H1 (cell line): ENCODE measurements around the gene PRKAR2A. TPM values are rescaled to one million over a fixed set of nuclear protein-coding genes. Genes with fewer than 3 reads are reported as not detected.

Experiments
- ATF3 ChIP-seq: IDR thresholded peaks from 2 replicates; pipeline ENCODE4 v1.6.1; 2011; ENCODE audit warnings: low read depth, mild to moderate bottlenecking, low read length; ENCODE audit not compliant: insufficient read depth
- BCL11A ChIP-seq, 2 experiments: IDR thresholded peaks; one replicate each; pipeline ENCODE4 v1.6.1; 2011; ENCODE audit warnings: low read depth in 2 of 2, low read length in 2 of 2, mild to moderate bottlenecking in 2 of 2
- BRCA1 ChIP-seq: IDR thresholded peaks from 2 replicates; pipeline ENCODE4 v1.6.1; 2012; ENCODE audit warnings: low read depth, low read length, improper control_type of control experiment
- CBX5 ChIP-seq: fragments of 300-800, 300-1000 bp; sonication (generic); IDR thresholded peaks from 2 replicates; pipeline ENCODE4 v1.7.1; 2016; ENCODE audit warnings: antibody characterized with exemption, low read length, low read depth
- CEBPB ChIP-seq: IDR thresholded peaks from 2 replicates; pipeline ENCODE4 v1.6.1; 2012; ENCODE audit warnings: low read depth, low read length
- CHD1 ChIP-seq: IDR thresholded peaks from 2 replicates; pipeline ENCODE4 v1.6.1; 2012; ENCODE audit warnings: low read depth, low read length, improper control_type of control experiment
- CHD2 ChIP-seq: IDR thresholded peaks from 2 replicates; pipeline ENCODE4 v1.6.1; 2012; ENCODE audit warnings: low read length, improper control_type of control experiment
- E2F6 ChIP-seq: IDR thresholded peaks from 2 replicates; pipeline ENCODE4 v1.6.1; 2012; ENCODE audit warnings: inconsistent platforms
- EGR1 ChIP-seq: IDR thresholded peaks from 2 replicates; pipeline ENCODE4 v1.6.1; 2011; ENCODE audit warnings: low read depth, low read length, borderline replicate concordance
- FOSL1 ChIP-seq: IDR thresholded peaks from 2 replicates; pipeline ENCODE4 v1.6.1; 2011; ENCODE audit warnings: mild to moderate bottlenecking, low read depth, low read length, moderate library complexity; ENCODE audit not compliant: insufficient read depth
- GTF2F1 ChIP-seq: IDR thresholded peaks from 2 replicates; pipeline ENCODE4 v1.6.1; 2012; ENCODE audit warnings: low read depth, low read length, improper control_type of control experiment, borderline replicate concordance
- HDAC6 ChIP-seq: IDR thresholded peaks from one replicate; pipeline ENCODE4 v1.7.1; 2012; ENCODE audit warnings: low read depth, mild to moderate bottlenecking, inconsistent platforms, low read length, moderate library complexity
- NANOG ChIP-seq: IDR thresholded peaks from 2 replicates; pipeline ENCODE4 v1.6.1; 2011; ENCODE audit warnings: low read length, low read depth, mild to moderate bottlenecking, inconsistent platforms; ENCODE audit not compliant: insufficient read depth, poor library complexity, severe bottlenecking
- NRF1 ChIP-seq: IDR thresholded peaks from 2 replicates; pipeline ENCODE4 v1.6.1; 2011; ENCODE audit warnings: mild to moderate bottlenecking, low read depth, low read length, improper control_type of control experiment
- POLR2A ChIP-seq, 2 experiments: IDR thresholded peaks; 1 replicate in 1 of 2; 2 replicates in 1 of 2; pipeline ENCODE4 v1.6.1; 2011; ENCODE audit warnings: low read depth in 2 of 2, low read length in 2 of 2, mild to moderate bottlenecking in 2 of 2; ENCODE audit errors: control extremely low read depth in 1 of 2
- POU5F1 ChIP-seq: IDR thresholded peaks from 2 replicates; pipeline ENCODE4 v1.6.1; 2011; ENCODE audit warnings: low read depth, mild to moderate bottlenecking, low read length, moderate library complexity
- RBBP5 ChIP-seq: IDR thresholded peaks from 2 replicates; pipeline ENCODE4 v1.7.1; 2012; ENCODE audit warnings: low read depth, mild to moderate bottlenecking, inconsistent platforms, low read length, moderate library complexity, borderline replicate concordance
- RNF2 ChIP-seq: fragments of 200-900, 300-1000 bp; sonication (generic); IDR thresholded peaks from 2 replicates; pipeline ENCODE4 v1.7.1; 2016; ENCODE audit warnings: borderline replicate concordance, low read depth, mild to moderate bottlenecking, antibody characterized with exemption, low read length; ENCODE audit not compliant: poor library complexity, severe bottlenecking; ENCODE audit errors: missing control alignments
- SAP30 ChIP-seq: fragments of 300-600 bp; sonication (generic); IDR thresholded peaks from 2 replicates; pipeline ENCODE4 v1.7.1; 2012; ENCODE audit warnings: low read length, moderate library complexity, mild to moderate bottlenecking, inconsistent platforms; ENCODE audit not compliant: insufficient read depth, insufficient replicate concordance
- SIX5 ChIP-seq: IDR thresholded peaks from 2 replicates; pipeline ENCODE4 v1.6.1; 2011; ENCODE audit warnings: mild to moderate bottlenecking, low read depth, low read length
- SP2 ChIP-seq: IDR thresholded peaks from 2 replicates; pipeline ENCODE4 v1.6.1; 2012; ENCODE audit warnings: mild to moderate bottlenecking, low read length, inconsistent platforms
- SUZ12 ChIP-seq: fragments of 200-600 bp; sonication (generic); IDR thresholded peaks from 2 replicates; pipeline ENCODE4 v1.6.1; 2012; ENCODE audit warnings: mild to moderate bottlenecking, inconsistent platforms, low read length, moderate library complexity, mixed read lengths
- TAF1 ChIP-seq: IDR thresholded peaks from 2 replicates; pipeline ENCODE4 v1.6.1; 2011; ENCODE audit warnings: mild to moderate bottlenecking, low read depth, low read length
- YY1 ChIP-seq: IDR thresholded peaks from 2 replicates; pipeline ENCODE4 v1.6.1; 2011; ENCODE audit warnings: low read depth, mild to moderate bottlenecking, low read length
- polyA plus RNA-seq, 7 experiments: library from polyadenylated mRNA; depleted of rRNA in 3 of 7; stranded (reverse) in 5 of 7; unstranded in 2 of 7; fragments of >200 nt in 5 of 7; fragments of 200-250 nt in 2 of 7; gene quantifications; 1 replicate in 5 of 7; 2 replicates in 1 of 7; 4 replicates in 1 of 7; pipeline versions ENCODE4 v1.2.1 to v1.2.3, GENCODE V29; 2011 to 2013; ENCODE audit warnings: missing spikeins in 2 of 7, mixed read lengths in 2 of 7
- total RNA-seq: library from RNA; stranded (reverse); fragmentation: NEBNext Ultra II Directional; extraction: Animal tissue kit (Norgen Biotek cat#: 25700); gene quantifications from 2 replicates; pipeline ENCODE4 v1.2.1, GENCODE V29; 2021

The PRKAR2A gene
- total and polyA plus RNA-seq, 2 of the 8 experiments (the other 6 are each of a cell fraction or from before 2014, with no cell fraction given): 6.3 to 42.4 TPM

GRCh38 chr3:48716982-48717746 lies 130.5 kb downstream of the PRKAR2A start, which contains the start of gene IP6K2 (continued):
- TF ChIP-seq NANOG (peak; percentile 3), E2F6 (no peak), YY1 (peak; percentile 98), GTF2F1 (no peak), BCL11A (IDR thresholded peaks at IDR 0.05; ENCODE audit: low read depth in 2 of 2, low read length in 2 of 2) (no peak), SP2 (no peak), HDAC6 (no peak), RNF2 (no peak), CHD1 (peak; percentile 3; the same call in 1 of the 2 replicates), CEBPB (no peak), NRF1 (peak; percentile 64), EGR1 (no peak), FOSL1 (no peak), ATF3 (no peak), POLR2A (IDR thresholded peaks at IDR 0.05; ENCODE audit: control extremely low read depth in 1 of 2, low read depth in 2 of 2, low read length in 2 of 2) (peak; percentile 89), RBBP5 (0 out of 2 replicates have a peak, but pooled peaks have one; percentile 43), SUZ12 (no peak), SIX5 (no peak), CBX5 (no peak), BRCA1 (no peak), CHD2 (no peak; the same call in 1 of the 2 replicates), TAF1 (peak; percentile 95), POU5F1 (no peak), SAP30 (no peak)
